Peyer's patch (tissue), 4 donors: ENCODE results near the gene UVRAG.

Experiments
- POLR2A ChIP-seq, 2 donors: fragments of 450-650 bp; IDR thresholded peaks; one replicate each; pipeline ENCODE4 v1.5.1; 2017; ENCODE audit warnings: antibody characterized with exemption in 2 of 2, mild to moderate bottlenecking in 2 of 2, moderate library complexity in 2 of 2
- TF ChIP-seq, protein P1 (sequence below), 6 experiments: fragments of 450-650 bp in 4 of 6; fragments of 200-600 bp in 2 of 6; sonication (generic) in 1 of 6; IDR thresholded peaks; one replicate each; pipeline ENCODE4 v1.5.1; 2017 to 2019; ENCODE audit warnings: antibody characterized with exemption in 6 of 6, mild to moderate bottlenecking in 3 of 6, moderate library complexity in 1 of 6

DNA sequence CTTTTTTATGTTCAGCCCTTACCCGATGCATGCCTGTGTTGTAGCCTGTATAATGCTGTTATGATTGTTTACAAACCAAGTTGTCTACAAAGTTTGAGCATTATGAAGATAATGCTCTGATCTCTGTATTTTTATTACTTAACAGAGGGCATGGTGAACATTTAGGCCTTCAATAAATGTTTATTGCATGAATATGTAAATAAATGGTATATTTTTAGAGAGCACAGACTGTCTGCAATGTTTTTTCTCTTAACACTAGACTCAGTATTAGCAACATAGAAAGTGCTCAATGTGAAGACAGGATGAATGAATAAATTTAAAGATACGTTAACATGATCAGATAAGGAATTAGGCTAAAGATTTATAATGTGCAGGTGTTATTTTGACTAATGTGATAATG, 130.9 kb downstream of the UVRAG start:
- TF ChIP-seq, protein P1, sequence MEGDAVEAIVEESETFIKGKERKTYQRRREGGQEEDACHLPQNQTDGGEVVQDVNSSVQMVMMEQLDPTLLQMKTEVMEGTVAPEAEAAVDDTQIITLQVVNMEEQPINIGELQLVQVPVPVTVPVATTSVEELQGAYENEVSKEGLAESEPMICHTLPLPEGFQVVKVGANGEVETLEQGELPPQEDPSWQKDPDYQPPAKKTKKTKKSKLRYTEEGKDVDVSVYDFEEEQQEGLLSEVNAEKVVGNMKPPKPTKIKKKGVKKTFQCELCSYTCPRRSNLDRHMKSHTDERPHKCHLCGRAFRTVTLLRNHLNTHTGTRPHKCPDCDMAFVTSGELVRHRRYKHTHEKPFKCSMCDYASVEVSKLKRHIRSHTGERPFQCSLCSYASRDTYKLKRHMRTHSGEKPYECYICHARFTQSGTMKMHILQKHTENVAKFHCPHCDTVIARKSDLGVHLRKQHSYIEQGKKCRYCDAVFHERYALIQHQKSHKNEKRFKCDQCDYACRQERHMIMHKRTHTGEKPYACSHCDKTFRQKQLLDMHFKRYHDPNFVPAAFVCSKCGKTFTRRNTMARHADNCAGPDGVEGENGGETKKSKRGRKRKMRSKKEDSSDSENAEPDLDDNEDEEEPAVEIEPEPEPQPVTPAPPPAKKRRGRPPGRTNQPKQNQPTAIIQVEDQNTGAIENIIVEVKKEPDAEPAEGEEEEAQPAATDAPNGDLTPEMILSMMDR (IDR thresholded peaks at IDR 0.05): no peak
- no peak for TF ChIP-seq POLR2A (IDR thresholded peaks at IDR 0.05)
